HG03469 (cell line): ENCODE data around the gene AXIN1.

ENCODE experiments used
- ATAC-seq: cut with Tn5 transposase; IDR thresholded peaks from one replicate; pipeline ENCODE4 v1.9.1; 2021; ENCODE audit warnings: mild to moderate bottlenecking, moderate library complexity, moderate number of reproducible peaks; ENCODE audit not compliant: unreplicated experiment

AXIN1 gene

DNA sequence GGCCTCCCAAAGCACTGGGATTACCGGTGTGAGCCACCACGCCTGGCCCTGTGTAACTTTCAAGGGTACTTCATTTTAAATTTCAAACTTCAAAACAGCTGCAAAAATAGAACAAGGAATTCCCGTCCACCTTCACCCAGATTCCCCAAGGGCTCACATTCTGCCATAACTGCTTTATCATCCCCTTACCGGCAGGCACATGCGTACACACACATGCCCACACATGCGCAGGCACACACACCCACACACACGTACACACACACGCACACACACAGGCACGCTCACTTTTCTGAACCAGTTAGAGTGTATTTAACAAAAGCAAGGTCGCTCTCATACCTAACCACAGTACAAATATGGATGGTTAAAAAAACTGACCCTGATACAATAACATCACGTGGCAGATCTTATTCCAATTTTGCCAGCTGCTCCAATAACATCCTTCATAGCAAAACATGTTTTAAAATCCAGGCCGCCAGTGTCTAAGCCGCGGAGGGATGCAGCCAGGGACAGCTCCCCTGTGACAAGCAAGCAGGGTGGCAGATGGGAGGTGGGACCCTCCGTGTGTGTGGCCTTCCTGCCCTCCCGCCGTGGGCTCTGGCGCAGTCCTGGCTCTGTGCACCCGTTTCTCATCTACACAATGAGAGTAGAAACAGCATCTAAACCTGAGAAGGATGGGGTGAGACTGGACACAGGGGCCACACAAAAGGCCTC is 46.5 kb downstream of the AXIN1 start:
- no peak for ATAC-seq

DNA sequence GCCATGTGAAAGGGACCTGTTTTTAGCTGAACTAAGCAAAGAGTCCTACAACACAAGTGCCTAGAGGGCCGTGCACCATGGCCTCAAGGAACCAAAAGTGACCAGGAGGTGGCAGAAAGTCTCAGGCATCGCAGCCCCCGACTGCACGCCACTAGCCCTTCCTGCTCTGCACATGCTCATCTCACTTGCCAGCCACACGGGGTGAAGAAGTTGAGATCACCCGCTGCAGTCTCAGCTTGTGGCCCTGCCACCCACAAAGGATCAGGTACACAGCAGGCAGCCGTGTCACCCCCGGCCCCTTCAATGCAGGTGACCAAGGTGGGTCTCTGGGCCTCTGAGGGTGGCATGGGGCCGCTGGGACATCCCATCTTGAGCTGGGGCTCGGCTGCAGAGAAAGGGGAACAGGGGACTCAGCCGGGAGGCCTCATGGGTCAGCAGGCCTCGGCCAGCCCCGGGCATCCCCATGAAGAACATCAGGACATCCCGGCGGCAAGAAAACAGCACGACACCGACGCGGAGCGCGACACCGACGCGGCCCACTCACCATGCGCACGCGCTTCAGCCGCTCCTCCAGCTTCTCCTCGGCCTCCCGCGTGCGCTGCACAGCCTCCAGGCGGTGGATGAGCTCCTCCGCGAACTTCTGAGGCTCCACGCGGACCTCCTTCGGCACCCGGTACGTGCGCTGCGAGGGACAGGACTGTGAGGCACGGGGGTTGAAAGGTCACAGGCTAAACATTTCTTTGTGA is 48.6 kb downstream of the AXIN1 start:
- no peak for ATAC-seq

DNA sequence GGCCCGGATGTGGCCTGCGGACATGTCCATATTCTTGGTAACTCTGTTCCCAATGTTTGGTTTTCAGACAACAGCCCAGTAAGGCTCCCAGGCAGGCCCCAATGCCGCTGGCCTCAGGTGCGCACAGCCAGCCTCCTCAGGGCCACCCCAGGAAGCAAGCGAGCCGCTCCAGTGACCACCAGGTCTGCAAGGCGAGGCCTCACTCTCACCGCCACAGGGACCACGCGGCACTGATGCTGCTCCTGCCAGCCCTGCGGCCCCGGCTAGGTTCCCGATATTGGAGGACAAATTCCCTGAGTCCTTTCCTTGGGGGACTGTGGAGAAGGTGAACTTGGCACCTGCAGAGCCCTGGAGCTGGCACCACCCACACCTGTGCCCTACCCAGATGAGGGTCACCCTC is 50.6 kb downstream of the AXIN1 start:
- ATAC-seq = no peak

DNA sequence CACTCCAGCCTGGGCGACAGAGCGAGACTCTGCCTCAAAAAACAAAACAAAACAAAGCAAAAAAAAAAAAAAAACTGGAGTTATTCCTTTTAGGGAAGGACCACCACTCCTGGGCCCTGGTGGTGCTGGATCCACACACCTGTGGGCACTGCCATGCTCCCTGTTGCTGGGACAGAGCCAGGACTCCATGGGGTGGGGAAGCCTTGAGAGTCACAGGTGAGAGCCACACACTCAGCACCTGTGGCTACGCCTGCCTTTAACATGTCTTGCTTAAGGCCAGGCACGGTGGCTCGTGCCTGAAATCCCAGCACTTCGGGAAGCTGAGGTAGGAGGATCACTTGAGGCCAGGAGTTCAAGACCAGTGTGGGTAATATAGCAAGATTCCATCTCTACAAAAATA is 51.3 kb downstream of the AXIN1 start:
- no peak for ATAC-seq

- ATAC-seq = no peak
Observed at GRCh38 chr16:297832-298231, 54.7 kb downstream of the AXIN1 start.

DNA sequence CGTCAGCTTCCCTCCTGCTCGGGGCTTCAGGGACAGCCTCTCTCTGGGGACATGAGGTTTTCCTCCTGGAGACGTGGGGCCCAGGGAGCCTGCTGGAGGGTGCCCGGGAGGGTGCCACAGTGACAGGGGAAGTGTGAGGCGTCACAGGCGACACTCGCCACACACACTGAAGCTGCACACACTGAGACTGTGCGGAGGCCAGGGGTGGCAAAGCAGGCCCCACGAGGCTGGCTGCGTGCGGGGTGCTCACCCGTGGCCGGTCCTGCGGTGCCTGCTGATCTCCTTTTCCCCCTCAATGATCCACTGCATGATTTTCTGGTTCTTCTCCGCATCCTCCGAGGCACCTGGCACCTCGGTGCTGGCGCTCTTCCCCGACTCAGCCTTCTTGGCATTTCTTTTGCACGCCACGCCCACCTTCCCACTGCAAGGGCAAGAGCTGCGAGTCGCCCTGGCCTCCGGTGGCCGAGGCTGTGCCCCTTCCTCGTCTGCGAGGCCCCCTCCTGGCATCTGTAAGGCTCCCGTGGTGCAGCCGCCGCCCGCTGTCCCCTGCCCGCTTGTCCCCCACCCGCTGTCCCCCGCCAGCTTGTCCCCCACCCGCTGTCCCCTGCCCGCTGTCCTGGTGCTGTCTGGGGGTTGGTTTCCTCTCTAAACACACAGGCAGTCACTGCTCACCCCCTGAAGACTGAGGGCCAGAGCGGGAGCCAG is 55.6 kb downstream of the AXIN1 start:
- ATAC-seq = no peak

GRCh38 chr16:296276-296675 is 56.2 kb downstream of the AXIN1 start:
- ATAC-seq = no peak

DNA sequence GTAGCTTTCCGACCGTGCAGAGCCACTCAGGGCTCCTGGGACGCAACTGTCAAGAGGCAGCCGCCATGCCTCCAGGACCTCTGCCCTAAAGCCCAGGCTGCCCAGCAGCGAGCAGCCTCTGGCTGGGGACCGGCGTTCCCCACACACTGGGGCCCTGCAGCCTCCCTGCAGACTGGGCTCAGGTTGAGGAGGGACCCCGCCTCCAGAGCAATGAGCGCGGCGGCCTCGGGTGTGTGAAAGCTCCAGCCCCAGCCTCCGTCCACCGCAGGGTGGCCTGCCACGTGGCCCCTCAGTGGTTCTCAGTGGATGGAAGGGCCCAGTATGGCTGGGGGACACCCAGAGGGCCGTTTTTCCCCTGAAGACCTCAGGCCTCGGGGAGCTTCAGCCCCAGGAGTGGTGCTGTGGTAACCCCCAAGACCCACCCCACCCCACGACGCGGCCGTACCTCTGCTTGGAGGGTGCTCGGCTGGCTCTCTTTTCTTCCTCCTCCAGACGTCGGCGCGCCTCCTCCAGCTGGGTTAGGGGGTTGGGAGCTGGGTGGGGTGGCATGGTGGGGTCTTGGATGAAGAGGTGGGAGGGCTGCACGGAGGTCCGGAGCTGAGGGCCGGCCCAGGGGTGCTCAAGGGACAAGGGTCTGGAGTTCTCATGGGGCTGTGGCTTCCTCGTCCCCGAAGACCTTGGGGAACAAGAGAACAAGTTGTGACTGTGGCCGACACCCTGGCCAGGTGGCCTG is 59.3 kb downstream of the AXIN1 start:
- no peak for ATAC-seq

- no peak for ATAC-seq
Observed at GRCh38 chr16:291539-291938, 61.0 kb downstream of the AXIN1 start.

GRCh38 chr16:290681-291405 is 61.7 kb downstream of the AXIN1 start:
- ATAC-seq = no peak

- no peak for ATAC-seq
Observed at GRCh38 chr16:290015-290680, 62.4 kb downstream of the AXIN1 start.

- ATAC-seq = no peak
Observed at GRCh38 chr16:289395-289997, 63.0 kb downstream of the AXIN1 start.

DNA sequence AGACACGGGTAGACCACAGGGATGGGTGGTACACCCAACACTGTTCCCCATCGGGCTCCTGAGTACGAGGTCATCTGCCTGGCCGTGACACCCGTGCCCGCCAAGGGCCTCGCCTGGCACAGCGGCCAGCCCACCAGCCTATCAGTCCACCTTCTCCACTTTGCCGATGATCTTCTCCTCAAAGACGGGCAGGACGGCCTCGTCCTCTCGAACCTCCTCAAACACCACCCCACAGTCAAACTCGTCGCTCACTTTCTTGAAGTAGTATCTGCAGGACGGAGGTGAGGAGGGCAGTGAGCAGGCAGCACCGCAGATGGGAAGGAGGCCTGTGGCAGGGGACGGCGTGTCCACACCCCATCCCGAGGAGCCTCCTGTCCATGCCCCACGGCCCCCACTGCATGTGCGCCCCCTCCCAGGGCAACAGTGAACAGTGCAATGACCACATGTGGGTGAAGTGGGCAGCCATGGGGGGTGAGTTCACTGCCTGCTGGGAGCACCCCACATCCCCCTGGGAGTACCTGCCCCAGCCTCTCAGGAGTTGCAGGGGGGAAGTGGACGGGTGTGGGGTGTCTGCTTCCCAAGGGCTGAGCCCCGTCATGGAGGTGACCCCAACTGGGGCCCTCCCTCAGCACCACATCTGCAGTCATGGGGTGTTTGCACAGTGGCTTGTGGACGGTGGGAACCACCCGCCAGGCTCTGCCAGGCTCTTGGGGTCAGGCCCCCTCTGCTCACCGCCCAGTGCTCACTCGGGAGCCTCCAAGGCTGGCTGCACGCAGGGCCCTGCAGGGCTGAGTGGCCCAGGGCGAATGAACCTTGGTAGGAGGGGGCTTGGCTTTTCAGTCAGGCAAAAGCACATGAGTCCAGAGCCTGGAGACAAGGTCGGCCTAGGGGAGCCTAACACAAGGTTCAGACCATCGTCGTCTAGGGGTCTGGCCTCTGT is 64.3 kb downstream of the AXIN1 start:
- ATAC-seq = no peak

DNA sequence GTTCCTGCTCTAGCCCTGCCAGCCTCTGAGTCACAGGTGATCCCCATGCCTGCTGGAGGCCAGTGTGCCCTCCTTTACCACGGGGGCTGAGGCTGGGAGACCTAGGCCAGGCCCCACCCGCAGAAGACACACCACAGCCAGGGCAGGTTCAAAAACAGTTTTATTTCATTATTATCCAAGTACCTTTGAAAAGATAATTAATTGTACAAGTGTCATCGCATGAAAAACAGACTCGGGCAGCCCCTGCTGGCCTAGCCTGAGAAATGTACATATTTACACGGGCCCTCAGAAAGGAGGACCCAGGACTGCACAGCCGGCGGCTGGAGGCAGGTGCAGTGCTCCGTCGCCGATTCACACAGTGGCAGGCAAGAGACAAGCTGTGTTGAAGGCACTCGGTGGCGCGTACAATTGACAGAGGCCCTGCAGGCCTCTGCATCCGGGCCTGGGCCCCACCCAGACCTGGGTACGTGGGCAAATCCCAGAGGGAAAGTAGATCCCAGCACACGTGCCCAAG is 65.2 kb downstream of the AXIN1 start:
- no peak for ATAC-seq

GRCh38 chr16:286491-287297 is 65.8 kb downstream of the AXIN1 start:
- ATAC-seq = no peak

GRCh38 chr16:285146-286055 is 67.1 kb downstream of the AXIN1 start:
- no peak for ATAC-seq
